WERI-Rb-1 (cell line): ENCODE results near the gene OFD1.
A peak's percentile ranks its signal among the peaks of the same experiment; 100 is the strongest.

ENCODE experiments used
- DNase-seq: peaks from one replicate; pipeline ENCODE4 v3.0.0-alpha.2; 2020
- H3K27ac ChIP-seq: fragments of 250-450 bp; sonication (Bioruptor Pico); 2 replicates; pipeline ENCODE4 v1.5.1; 2020; ENCODE audit warnings: mild to moderate bottlenecking, moderate library complexity
- H3K27me3 ChIP-seq: fragments of 250-450 bp; sonication (Bioruptor Pico); 2 replicates; pipeline ENCODE4 v1.5.1; 2021; ENCODE audit warnings: mild to moderate bottlenecking, low read depth, moderate library complexity; ENCODE audit not compliant: insufficient read depth, severe bottlenecking
- H3K36me3 ChIP-seq: fragments of 250-450 bp; sonication (Bioruptor Pico); 2 replicates; pipeline ENCODE4 v1.5.1; 2020; ENCODE audit warnings: mild to moderate bottlenecking, moderate library complexity
- H3K4me3 ChIP-seq: 2 replicates; pipeline ENCODE4 v1.5.1; 2011; ENCODE audit warnings: low read depth, mild to moderate bottlenecking, control low read depth, low read length
- H3K9me3 ChIP-seq: fragments of 250-450 bp; sonication (Bioruptor Pico); 2 replicates; pipeline ENCODE4 v1.5.1; 2021; ENCODE audit warnings: mild to moderate bottlenecking, moderate library complexity; ENCODE audit not compliant: severe bottlenecking
- TF ChIP-seq, protein P1 (sequence below): IDR thresholded peaks from 2 replicates; pipeline ENCODE4 v1.5.1; 2011; ENCODE audit warnings: low read depth, mild to moderate bottlenecking, control low read depth, inconsistent platforms, low read length

OFD1 gene

DNA sequence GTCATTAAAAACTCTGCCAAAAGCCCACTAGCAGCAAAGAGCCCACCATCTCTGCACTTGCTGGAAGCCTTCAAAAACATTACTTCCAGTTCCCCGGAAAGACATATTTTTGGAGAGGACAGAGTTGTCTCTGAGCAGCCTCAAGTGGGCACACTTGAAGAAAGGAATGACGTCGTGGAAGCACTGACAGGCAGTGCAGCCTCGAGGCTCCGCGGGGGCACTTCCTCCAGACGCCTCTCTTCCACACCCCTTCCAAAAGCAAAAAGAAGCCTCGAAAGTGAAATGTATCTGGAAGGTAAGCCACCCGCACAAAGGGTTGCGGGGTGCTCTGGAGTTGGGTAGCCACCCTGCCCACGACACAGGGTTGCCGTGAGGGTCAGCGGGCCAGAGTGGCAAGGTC lies 25.9 kb downstream of the OFD1 start:
- TF ChIP-seq, protein P1, sequence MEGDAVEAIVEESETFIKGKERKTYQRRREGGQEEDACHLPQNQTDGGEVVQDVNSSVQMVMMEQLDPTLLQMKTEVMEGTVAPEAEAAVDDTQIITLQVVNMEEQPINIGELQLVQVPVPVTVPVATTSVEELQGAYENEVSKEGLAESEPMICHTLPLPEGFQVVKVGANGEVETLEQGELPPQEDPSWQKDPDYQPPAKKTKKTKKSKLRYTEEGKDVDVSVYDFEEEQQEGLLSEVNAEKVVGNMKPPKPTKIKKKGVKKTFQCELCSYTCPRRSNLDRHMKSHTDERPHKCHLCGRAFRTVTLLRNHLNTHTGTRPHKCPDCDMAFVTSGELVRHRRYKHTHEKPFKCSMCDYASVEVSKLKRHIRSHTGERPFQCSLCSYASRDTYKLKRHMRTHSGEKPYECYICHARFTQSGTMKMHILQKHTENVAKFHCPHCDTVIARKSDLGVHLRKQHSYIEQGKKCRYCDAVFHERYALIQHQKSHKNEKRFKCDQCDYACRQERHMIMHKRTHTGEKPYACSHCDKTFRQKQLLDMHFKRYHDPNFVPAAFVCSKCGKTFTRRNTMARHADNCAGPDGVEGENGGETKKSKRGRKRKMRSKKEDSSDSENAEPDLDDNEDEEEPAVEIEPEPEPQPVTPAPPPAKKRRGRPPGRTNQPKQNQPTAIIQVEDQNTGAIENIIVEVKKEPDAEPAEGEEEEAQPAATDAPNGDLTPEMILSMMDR = no peak
- DNase-seq = no peak
- no peaks in the 10 kb centered on the region for H3K9me3 ChIP-seq
- H3K36me3 ChIP-seq = peaks cover 69% of the 10 kb centered on the region
- H3K4me3 ChIP-seq = no peak overlapping the region
- no peak overlapping the region for H3K27ac ChIP-seq
- no peaks in the 10 kb centered on the region for H3K27me3 ChIP-seq

DNA sequence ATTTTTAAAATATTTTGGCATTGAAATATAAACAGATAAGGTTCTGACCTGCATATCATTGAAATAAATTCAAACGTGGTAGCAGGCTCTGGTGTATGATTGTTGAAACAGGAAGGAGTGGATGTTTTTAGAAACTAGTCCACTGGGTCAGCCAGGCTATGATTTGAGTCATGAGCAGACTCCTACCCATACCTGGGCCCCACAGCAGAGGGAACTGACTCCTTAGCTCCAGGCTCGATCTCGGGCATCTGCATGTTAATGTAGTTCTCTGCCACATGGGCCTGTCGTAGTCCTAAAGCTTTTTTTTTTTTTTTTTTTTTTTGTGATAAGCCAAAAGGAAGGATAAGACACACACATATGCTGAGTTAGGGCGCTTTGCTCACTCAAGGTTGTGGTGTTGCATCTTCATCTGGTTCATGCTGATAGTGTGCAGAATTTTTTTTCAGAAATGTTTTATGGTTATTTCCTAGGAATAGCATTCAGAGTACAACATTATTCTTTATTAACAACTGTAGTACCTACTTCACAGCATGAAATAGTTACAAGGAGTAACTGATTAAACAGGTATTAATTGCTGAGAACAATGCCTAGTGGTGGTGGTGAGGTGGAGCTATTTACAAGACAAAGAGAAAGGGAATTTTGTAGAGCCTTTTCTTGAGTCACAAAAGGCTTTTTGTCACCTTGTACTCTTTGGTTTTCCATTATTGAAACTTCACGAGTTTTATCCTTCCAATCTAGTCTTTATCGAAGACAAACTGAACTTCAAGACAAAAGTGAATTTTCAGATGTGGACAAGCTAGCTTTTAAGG lies 27.3 kb downstream of the OFD1 start:
- Histone ChIP-seq H3K9me3 (no peaks in the 10 kb centered on the region), H3K27ac (no peak overlapping the region), H3K27me3 (no peaks in the 10 kb centered on the region), H3K36me3 (peaks cover 71% of the 10 kb centered on the region), H3K4me3 (no peak overlapping the region)
- DNase-seq = no peak
- TF ChIP-seq, protein P1 = no peak

DNA sequence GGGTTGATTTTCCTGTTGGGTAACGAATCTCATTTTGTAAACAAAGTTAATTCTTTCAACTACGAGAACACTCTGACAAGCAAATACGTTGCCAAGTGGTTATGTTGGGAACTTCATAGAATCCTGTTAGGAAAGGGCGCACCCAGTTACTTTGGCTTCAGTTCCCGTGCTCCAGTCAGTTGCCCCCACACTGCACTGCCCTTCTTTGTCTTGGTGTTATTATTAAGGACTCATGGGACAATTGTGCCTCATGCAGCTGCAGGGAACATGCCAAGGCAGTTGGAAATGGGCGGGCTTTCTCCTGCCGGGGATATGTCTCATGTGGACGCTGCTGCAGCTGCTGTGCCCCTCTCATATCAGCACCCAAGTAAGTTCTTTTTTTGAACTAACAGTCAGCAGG lies 28.9 kb downstream of the OFD1 start:
- H3K9me3 ChIP-seq = no peaks in the 10 kb centered on the region
- TF ChIP-seq, protein P1 = no peak
- DNase-seq = no peak
- peak overlapping the region; percentile 81 for H3K27ac ChIP-seq
- peaks cover 69% of the 10 kb centered on the region for H3K36me3 ChIP-seq
- no peak overlapping the region for H3K4me3 ChIP-seq
- H3K27me3 ChIP-seq = no peaks in the 10 kb centered on the region

DNA sequence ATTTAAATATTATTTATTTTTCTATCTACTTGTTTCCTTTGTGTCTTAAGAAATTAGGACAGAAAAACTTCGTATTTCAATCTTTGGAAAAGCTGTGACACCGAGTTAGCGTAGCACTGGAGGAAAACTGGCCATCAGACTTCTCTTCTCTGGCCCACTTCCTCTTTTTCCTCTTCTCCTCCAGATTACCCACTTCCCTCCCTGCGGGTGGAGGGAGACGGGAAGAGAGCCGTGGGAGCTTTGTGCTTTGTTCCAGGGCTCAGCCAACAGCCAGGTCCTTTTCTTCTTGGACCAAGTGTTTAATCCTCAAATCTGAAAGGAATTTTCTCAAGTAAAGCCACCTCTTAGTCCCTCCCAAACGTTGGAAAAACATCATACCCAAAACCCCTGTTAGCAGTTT lies 29.7 kb downstream of the OFD1 start:
- H3K36me3 ChIP-seq = peaks cover 69% of the 10 kb centered on the region

DNA sequence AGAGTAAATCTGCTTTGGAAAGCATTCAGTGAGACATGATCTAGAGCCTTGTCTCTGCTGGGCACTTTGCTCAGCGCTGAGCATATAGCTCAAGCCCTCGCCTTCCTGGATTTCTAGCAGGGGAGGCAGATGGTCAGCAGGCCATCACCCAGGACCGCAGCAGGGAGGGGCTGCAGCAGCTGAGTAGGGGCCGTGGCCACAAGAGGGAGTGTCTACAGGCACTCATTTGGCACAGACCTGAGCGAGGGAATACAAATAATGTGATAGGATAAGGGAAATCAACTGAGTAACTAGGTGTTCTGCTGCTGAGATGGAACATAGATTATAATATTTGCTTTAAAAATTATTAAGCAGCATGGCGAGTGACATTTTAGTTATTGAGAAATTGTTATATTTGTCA lies 30.2 kb downstream of the OFD1 start:
- Histone ChIP-seq H3K36me3 (peaks cover 69% of the 10 kb centered on the region), H3K9me3 (no peaks in the 10 kb centered on the region), H3K27ac (peak overlapping the region; percentile 81), H3K4me3 (no peak overlapping the region), H3K27me3 (no peaks in the 10 kb centered on the region)
- DNase-seq = peak; percentile 94
- TF ChIP-seq, protein P1 = peak; percentile 74

More for the DNA sequence above, 29.7 kb downstream of the OFD1 start:
- Histone ChIP-seq H3K4me3 (no peak overlapping the region), H3K27me3 (no peaks in the 10 kb centered on the region), H3K27ac (peak overlapping the region; percentile 81), H3K9me3 (no peaks in the 10 kb centered on the region)
- peak; percentile 61 for DNase-seq
- TF ChIP-seq, protein P1 = no peak

DNA sequence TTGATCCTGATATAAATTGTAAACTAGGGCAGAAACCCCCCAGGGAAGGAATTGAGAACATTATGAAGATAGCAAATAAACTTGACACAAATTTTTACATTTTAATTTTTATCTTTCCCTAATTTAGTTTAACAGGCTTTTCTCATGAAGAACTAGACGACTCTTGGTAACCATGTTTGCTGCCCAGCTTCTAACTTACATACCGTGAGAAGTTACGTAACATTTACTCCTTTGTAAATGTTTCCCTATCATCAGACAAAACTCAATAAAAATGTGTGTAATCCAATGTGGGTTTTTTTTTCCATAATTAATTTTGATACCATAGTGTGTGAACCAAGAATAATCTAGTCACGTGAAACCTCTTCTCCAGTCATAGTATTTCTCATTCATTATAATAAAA lies 34.4 kb downstream of the OFD1 start:
- H3K27me3 ChIP-seq = no peaks in the 10 kb centered on the region
- peaks cover 55% of the 10 kb centered on the region for H3K36me3 ChIP-seq
- TF ChIP-seq, protein P1 = no peak
- no peak for DNase-seq
- H3K9me3 ChIP-seq = no peaks in the 10 kb centered on the region
- H3K4me3 ChIP-seq = no peak overlapping the region
- no peak overlapping the region for H3K27ac ChIP-seq
